Activated CD4-positive, alpha-beta T cell treated with anti-CD3 and anti-CD28 coated beads, Interleukin-2, amount 50 U/mL, for 1 hour (primary cell): ENCODE results near the gene DOP1A.

Source experiments
- DNase-seq: peaks from one replicate; pipeline ENCODE4 v3.0.0-alpha.2; 2020

The DOP1A gene

GRCh38 chr6:83215131-83216047 is 147.9 kb downstream of the DOP1A start:
- DNase-seq, result peak; percentile 44

GRCh38 chr6:83216806-83217205 is 149.3 kb downstream of the DOP1A start:
- no peak for DNase-seq
